ENCODE results near the gene GNB1.
"Not testable (repeated sequence)": the region's sequence is repeated elsewhere in the genome, so short reads cannot be mapped to it uniquely, and the experiment has no call there.

The GNB1 gene

GRCh38 chr1:1937061-1937460 is 46.2 kb upstream of the GNB1 start:
- Histone ChIP-seq H4K20me1 (ENCODE audit: insufficient read depth, low read length) (no peaks in the 10 kb centered on the region; the same call in 1 of the 2 replicates), H3K79me2 (ENCODE audit: insufficient read depth, low read length) (no peaks in the 10 kb centered on the region), H3K4me3 (ENCODE audit: low read depth in 1 of 2, low read length in 2 of 2) (no peak overlapping the region), H3K36me3 (ENCODE audit: insufficient read depth, low read length) (no peaks in the 10 kb centered on the region), H3K4me2 (ENCODE audit: insufficient read depth, low read length) (no peak overlapping the region), H3K27ac (ENCODE audit: low read length) (no peak overlapping the region), H2AFZ (ENCODE audit: low read depth, low read length) (no peak overlapping the region), H3K27me3 (ENCODE audit: insufficient read depth, low read length, poor library complexity) (no peaks in the 10 kb centered on the region), H3K4me1 (ENCODE audit: insufficient read depth, low read length) (no peaks in the 10 kb centered on the region), H3K9me3 (ENCODE audit: insufficient read depth, low read length, severe bottlenecking) (peaks cover 10% of the 10 kb centered on the region), H3K9ac (ENCODE audit: low read depth, low read length) (no peak overlapping the region)
- no peak for TF ChIP-seq CTCF (IDR thresholded peaks at IDR 0.05; ENCODE audit: borderline replicate concordance, extremely low read depth, low read length, poor library complexity, severe bottlenecking)
- no peak for TF ChIP-seq EZH2 (IDR thresholded peaks at IDR 0.05; ENCODE audit: borderline replicate concordance, low read depth, low read length, severe bottlenecking)
- no peak for DNase-seq
- ATAC-seq (ENCODE audit: insufficient read depth, low read depth): no peak

DNA sequence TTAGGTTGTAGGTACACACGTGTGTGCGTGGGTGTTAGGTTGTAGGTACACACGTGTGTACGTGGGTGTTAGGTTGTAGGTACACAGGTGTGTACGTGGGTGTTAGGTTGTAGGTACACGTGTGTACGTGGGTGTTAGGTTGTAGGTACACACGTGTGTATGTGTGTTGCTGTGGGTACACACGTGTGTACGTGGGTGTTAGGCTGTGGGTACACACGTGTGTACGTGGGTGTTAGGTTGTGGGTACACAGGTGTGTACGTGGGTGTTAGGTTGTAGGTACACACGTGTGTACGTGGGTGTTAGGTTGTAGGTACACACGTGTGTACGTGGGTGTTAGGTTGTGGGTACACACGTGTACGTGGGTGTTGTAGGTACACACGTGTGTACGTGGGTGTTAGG is 44.0 kb upstream of the GNB1 start:
- H3K4me2 ChIP-seq (ENCODE audit: insufficient read depth, low read length); H3K4me3 ChIP-seq (ENCODE audit: low read depth in 1 of 2, low read length in 2 of 2); DNase-seq; H3K36me3 ChIP-seq (ENCODE audit: insufficient read depth, low read length); H3K9ac ChIP-seq (ENCODE audit: low read depth, low read length); H3K27me3 ChIP-seq (ENCODE audit: insufficient read depth, low read length, poor library complexity); H2AFZ ChIP-seq (ENCODE audit: low read depth, low read length); H3K27ac ChIP-seq (ENCODE audit: low read length); H3K79me2 ChIP-seq (ENCODE audit: insufficient read depth, low read length); H4K20me1 ChIP-seq (ENCODE audit: insufficient read depth, low read length); H3K4me1 ChIP-seq (ENCODE audit: insufficient read depth, low read length); H3K9me3 ChIP-seq (ENCODE audit: insufficient read depth, low read length, severe bottlenecking); ATAC-seq (ENCODE audit: insufficient read depth, low read depth): not testable (repeated sequence)

GRCh38 chr1:1929639-1930545 is 39.0 kb upstream of the GNB1 start:
- H3K4me1 ChIP-seq (ENCODE audit: insufficient read depth, low read length): no peaks in the 10 kb centered on the region
- H3K4me3 ChIP-seq (ENCODE audit: low read depth in 1 of 2, low read length in 2 of 2): no peak overlapping the region
- no peak for DNase-seq
- no peak overlapping the region for H3K4me2 ChIP-seq (ENCODE audit: insufficient read depth, low read length)
- no peaks in the 10 kb centered on the region for H3K79me2 ChIP-seq (ENCODE audit: insufficient read depth, low read length)
- no peak for ATAC-seq (ENCODE audit: insufficient read depth, low read depth)
- no peak for TF ChIP-seq CTCF (IDR thresholded peaks at IDR 0.05; ENCODE audit: borderline replicate concordance, extremely low read depth, low read length, poor library complexity, severe bottlenecking)
- no peak for TF ChIP-seq EZH2 (IDR thresholded peaks at IDR 0.05; ENCODE audit: borderline replicate concordance, low read depth, low read length, severe bottlenecking)
- no peak overlapping the region for H3K27ac ChIP-seq (ENCODE audit: low read length)
- H3K9me3 ChIP-seq (ENCODE audit: insufficient read depth, low read length, severe bottlenecking): peaks cover 9% of the 10 kb centered on the region
- H3K36me3 ChIP-seq (ENCODE audit: insufficient read depth, low read length): no peaks in the 10 kb centered on the region
- H2AFZ ChIP-seq (ENCODE audit: low read depth, low read length): no peak overlapping the region
- H4K20me1 ChIP-seq (ENCODE audit: insufficient read depth, low read length): no peaks in the 10 kb centered on the region; the same call in 1 of the 2 replicates
- H3K27me3 ChIP-seq (ENCODE audit: insufficient read depth, low read length, poor library complexity): no peaks in the 10 kb centered on the region
- H3K9ac ChIP-seq (ENCODE audit: low read depth, low read length): no peak overlapping the region

- H4K20me1 ChIP-seq (ENCODE audit: insufficient read depth, low read length): no peaks in the 10 kb centered on the region; the same call in 1 of the 2 replicates
- H3K9ac ChIP-seq (ENCODE audit: low read depth, low read length): no peak overlapping the region
- H3K9me3 ChIP-seq (ENCODE audit: insufficient read depth, low read length, severe bottlenecking): peaks cover 2% of the 10 kb centered on the region
- no peak overlapping the region for H3K4me2 ChIP-seq (ENCODE audit: insufficient read depth, low read length)
- H2AFZ ChIP-seq (ENCODE audit: low read depth, low read length): no peak overlapping the region
- H3K36me3 ChIP-seq (ENCODE audit: insufficient read depth, low read length): no peaks in the 10 kb centered on the region
- TF ChIP-seq CTCF (IDR thresholded peaks at IDR 0.05; ENCODE audit: borderline replicate concordance, extremely low read depth, low read length, poor library complexity, severe bottlenecking): no peak
- TF ChIP-seq EZH2 (IDR thresholded peaks at IDR 0.05; ENCODE audit: borderline replicate concordance, low read depth, low read length, severe bottlenecking): no peak
- H3K79me2 ChIP-seq (ENCODE audit: insufficient read depth, low read length): no peaks in the 10 kb centered on the region
- DNase-seq (no peak), ATAC-seq (ENCODE audit: insufficient read depth, low read depth) (no peak)
- H3K4me1 ChIP-seq (ENCODE audit: insufficient read depth, low read length): no peaks in the 10 kb centered on the region
- no peaks in the 10 kb centered on the region for H3K27me3 ChIP-seq (ENCODE audit: insufficient read depth, low read length, poor library complexity)
- H3K4me3 ChIP-seq (ENCODE audit: low read depth in 1 of 2, low read length in 2 of 2): no peak overlapping the region
- no peak overlapping the region for H3K27ac ChIP-seq (ENCODE audit: low read length)
Observed at GRCh38 chr1:1929102-1929638, 38.3 kb upstream of the GNB1 start.

Data from DND-41 (cell line).